MCF 10A (cell line): ENCODE data around the gene OR2L3. TPM values are rescaled to one million over a fixed set of nuclear protein-coding genes. Genes with fewer than 3 reads are reported as not detected.
"Not testable (repeated sequence)": the region's sequence is repeated elsewhere in the genome, so short reads cannot be mapped to it uniquely, and the experiment has no call there.

ENCODE experiments used
- BruUV-seq: library from RNA; stranded (reverse); fragments of 400-500 nt; replicated peaks from 2 replicates; lab custom pipeline; 2021; lab: Mats Ljungman, UMichigan
- CTCF ChIA-PET: fragments of 300-600 bp; sonication (Branson Sonifier 250); formaldehyde crosslinking; extraction: SDS; loops from one replicate; lab custom pipeline; 2021; ENCODE audit warnings: antibody characterized with exemption, inconsistent platforms; lab: Yijun Ruan, JAX
- POLR2A ChIA-PET: fragments of 300-600, 350-650 bp; sonication (Branson Sonifier 250); formaldehyde crosslinking; extraction: SDS; loops from one replicate; lab custom pipeline; 2020; ENCODE audit warnings: antibody characterized with exemption, inconsistent platforms; lab: Yijun Ruan, JAX
- DNase-seq: peaks from one replicate; pipeline ENCODE4 v3.0.0-alpha.2; 2018; ENCODE audit not compliant: unreplicated experiment
- H3K27ac Mint-ChIP-seq: one replicate; pipeline ENCODE4 v1.8.0; 2022; ENCODE audit warnings: mild to moderate bottlenecking, low read depth, mixed read lengths; ENCODE audit not compliant: unreplicated experiment
- H3K27me3 Mint-ChIP-seq: one replicate; pipeline ENCODE4 v1.8.0; 2022; ENCODE audit warnings: mixed read lengths; ENCODE audit not compliant: insufficient read depth, unreplicated experiment
- H3K36me3 Mint-ChIP-seq: one replicate; pipeline ENCODE4 v1.8.0; 2022; ENCODE audit warnings: mild to moderate bottlenecking, moderate library complexity, mixed read lengths; ENCODE audit not compliant: insufficient read depth, unreplicated experiment
- H3K4me1 Mint-ChIP-seq: one replicate; pipeline ENCODE4 v1.8.0; 2022; ENCODE audit warnings: mixed read lengths; ENCODE audit not compliant: insufficient read depth, unreplicated experiment
- H3K4me3 Mint-ChIP-seq: one replicate; pipeline ENCODE4 v1.8.0; 2022; ENCODE audit warnings: mild to moderate bottlenecking, moderate library complexity, mixed read lengths; ENCODE audit not compliant: unreplicated experiment
- H3K9me3 Mint-ChIP-seq: one replicate; pipeline ENCODE4 v1.8.0; 2022; ENCODE audit warnings: mixed read lengths; ENCODE audit not compliant: unreplicated experiment
- intact Hi-C: fragments of 100-400 bp; cut with micrococcal nuclease; formaldehyde crosslinking; loops from 2 replicates; pipeline ENCODE4 v1.14.1; 2022
- total RNA-seq: library from RNA; stranded (reverse); gene quantifications from 2 replicates; pipeline ENCODE4 v1.2.3, GENCODE V29; 2022
- TF ChIP-seq, protein P1 (sequence below): fragments of 200-600 bp; IDR thresholded peaks from one replicate; pipeline ENCODE4 v1.8.0; 2022; ENCODE audit warnings: antibody characterized with exemption, mild to moderate bottlenecking; ENCODE audit not compliant: unreplicated experiment

Gene OR2L3
- total RNA-seq, 1 experiment from 2014 or later, result not detected

DNA sequence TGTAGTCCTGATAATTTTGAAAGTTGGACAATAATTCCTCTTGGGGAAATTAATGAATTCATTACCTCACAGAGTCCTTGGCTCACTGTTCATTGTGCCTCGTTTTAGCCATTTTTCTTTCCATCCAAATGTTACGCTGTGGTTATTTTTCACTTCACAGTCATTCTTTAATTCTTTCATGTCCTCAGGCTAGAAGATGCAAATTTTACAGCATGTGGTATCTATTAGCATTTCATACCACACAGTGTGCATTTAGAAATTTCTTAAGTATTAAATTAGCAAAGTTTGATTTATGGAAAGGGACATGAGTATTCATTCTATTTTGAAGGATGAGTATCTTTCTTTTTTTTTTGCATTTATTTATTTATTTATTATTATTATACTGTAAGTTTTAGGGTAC lies 18.4 kb downstream of the OR2L3 start:
- Mint-ChIP-seq H3K4me3 (no peak overlapping the region), H3K4me1 (no peaks in the 10 kb centered on the region), H3K27me3 (no peaks in the 10 kb centered on the region), H3K36me3 (no peaks in the 10 kb centered on the region), H3K9me3 (peaks cover 17% of the 10 kb centered on the region), H3K27ac (no peak overlapping the region)
- CTCF ChIA-PET, result interaction anchor here (0.6 kb wide), 1 partner anchor 17 kb away, joined by 4 read pairs; no protein-coding TSS in a partner anchor
- POLR2A ChIA-PET, result no interaction called here
- BruUV-seq, result no TSS peak
- intact Hi-C loops, result no loop called here
- DNase-seq, result no peak
- TF ChIP-seq, protein P1, sequence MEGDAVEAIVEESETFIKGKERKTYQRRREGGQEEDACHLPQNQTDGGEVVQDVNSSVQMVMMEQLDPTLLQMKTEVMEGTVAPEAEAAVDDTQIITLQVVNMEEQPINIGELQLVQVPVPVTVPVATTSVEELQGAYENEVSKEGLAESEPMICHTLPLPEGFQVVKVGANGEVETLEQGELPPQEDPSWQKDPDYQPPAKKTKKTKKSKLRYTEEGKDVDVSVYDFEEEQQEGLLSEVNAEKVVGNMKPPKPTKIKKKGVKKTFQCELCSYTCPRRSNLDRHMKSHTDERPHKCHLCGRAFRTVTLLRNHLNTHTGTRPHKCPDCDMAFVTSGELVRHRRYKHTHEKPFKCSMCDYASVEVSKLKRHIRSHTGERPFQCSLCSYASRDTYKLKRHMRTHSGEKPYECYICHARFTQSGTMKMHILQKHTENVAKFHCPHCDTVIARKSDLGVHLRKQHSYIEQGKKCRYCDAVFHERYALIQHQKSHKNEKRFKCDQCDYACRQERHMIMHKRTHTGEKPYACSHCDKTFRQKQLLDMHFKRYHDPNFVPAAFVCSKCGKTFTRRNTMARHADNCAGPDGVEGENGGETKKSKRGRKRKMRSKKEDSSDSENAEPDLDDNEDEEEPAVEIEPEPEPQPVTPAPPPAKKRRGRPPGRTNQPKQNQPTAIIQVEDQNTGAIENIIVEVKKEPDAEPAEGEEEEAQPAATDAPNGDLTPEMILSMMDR, result no peak

DNA sequence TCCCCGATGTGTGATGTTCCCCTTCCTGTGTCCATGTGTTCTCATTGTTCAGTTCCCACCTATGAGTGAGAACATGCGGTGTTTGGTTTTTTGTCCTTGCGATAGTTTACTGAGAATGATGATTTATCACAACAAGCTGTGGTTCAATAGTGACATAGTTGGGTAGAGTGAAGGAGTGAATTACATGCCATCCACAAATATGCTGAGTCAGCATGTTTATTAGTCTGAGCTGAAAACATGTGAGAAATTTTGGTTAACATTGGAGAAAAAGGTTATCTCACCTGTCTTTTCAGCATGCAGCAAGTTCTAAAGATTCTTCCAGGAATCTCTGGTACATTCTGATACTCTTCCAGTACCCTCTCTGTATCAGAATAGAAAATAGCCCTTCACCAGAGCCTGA lies 19.0 kb downstream of the OR2L3 start:
- H3K4me3 Mint-ChIP-seq, result no peak overlapping the region
- TF ChIP-seq, protein P1, result no peak
- no peaks in the 10 kb centered on the region for H3K4me1 Mint-ChIP-seq
- no peak overlapping the region for H3K27ac Mint-ChIP-seq
- H3K9me3 Mint-ChIP-seq, result peaks cover 20% of the 10 kb centered on the region
- ChIA-PET POLR2A (no interaction called here), CTCF (interaction anchor here (0.6 kb wide), 2 partner anchors 17 to 66 kb away, joined by 3 to 4 read pairs; no protein-coding TSS in a partner anchor)
- intact Hi-C loops, result no loop called here
- BruUV-seq, result no TSS peak
- DNase-seq, result no peak
- no peaks in the 10 kb centered on the region for H3K27me3 Mint-ChIP-seq
- H3K36me3 Mint-ChIP-seq, result no peaks in the 10 kb centered on the region

DNA sequence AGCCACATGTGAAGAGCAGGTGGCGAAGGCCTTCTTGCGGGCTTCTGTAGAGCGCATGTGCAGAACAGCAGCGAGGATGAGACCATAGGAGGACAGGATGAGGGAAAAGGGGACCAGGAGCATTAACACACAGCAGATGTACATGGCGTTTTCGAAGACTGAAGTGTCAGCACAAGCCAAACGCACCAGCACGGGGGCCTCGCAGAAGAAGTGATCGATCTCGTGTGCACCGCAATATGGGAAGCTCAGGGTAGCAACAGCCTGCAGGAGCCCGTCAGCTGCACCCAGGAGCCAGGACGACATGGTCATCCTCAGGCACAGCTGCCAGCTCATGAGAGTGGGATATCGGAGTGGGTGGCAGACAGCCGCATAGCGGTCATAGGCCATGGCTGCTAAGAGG lies 37.2 kb downstream of the OR2L3 start:
- CTCF ChIA-PET, DNase-seq, intact Hi-C loops, POLR2A ChIA-PET, H3K27me3 Mint-ChIP-seq, H3K9me3 Mint-ChIP-seq, H3K36me3 Mint-ChIP-seq, BruUV-seq, H3K27ac Mint-ChIP-seq, H3K4me1 Mint-ChIP-seq, H3K4me3 Mint-ChIP-seq: not testable (repeated sequence)

DNA sequence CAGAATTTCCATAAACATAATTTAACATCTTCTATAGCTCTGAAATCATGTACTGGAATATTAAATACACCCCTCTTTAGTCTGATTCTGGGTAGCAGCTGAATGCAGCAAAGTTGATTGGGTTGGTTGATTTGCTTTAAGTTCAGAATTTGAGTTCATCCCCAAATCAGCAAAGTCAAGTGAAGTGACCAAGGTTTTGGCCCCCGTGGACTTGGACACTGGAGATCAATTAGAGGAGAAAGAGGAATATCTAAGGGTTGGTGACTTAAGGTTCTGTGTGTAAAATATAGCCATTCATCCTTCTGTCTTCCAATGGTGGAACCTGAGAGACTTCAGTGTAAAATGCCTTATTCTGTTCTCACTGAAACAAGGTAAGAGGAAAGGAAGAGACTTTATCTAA lies 48.2 kb downstream of the OR2L3 start, which contains the start of gene OR2L13:
Gene OR2L13 (plus strand): TSS at position 301 of the 400 bp plus-strand sequence. CDS start 4,192 bp downstream, outside the sequence.
- H3K27ac Mint-ChIP-seq, result no peak within 1 kb of the TSS
- no TSS peak for BruUV-seq
- peaks cover 18% of the 10 kb centered on the region for H3K4me1 Mint-ChIP-seq

More for the DNA sequence above, 48.2 kb downstream of the OR2L3 start, which contains the start of gene OR2L13:
- intact Hi-C loops, result no loop called here
- H3K36me3 Mint-ChIP-seq, result no peaks in the 10 kb centered on the region
- POLR2A ChIA-PET, result no interaction called here
- no peak within 1 kb of the TSS for H3K4me3 Mint-ChIP-seq
- TF ChIP-seq, protein P1, result no peak
- no peaks in the 10 kb centered on the region for H3K27me3 Mint-ChIP-seq
- peaks cover 14% of the 10 kb centered on the region for H3K9me3 Mint-ChIP-seq
- DNase-seq, result no peak
- CTCF ChIA-PET, result interaction anchor here (0.7 kb wide), 2 partner anchors 79 to 527 kb away, joined by 3 read pairs; no protein-coding TSS in a partner anchor
